Bronchial epithelial cell (primary cell): ENCODE data around the gene SLC19A2. TPM values are rescaled to one million over a fixed set of nuclear protein-coding genes. Genes with fewer than 3 reads are reported as not detected.
"Not testable (repeated sequence)": the region's sequence is repeated elsewhere in the genome, so short reads cannot be mapped to it uniquely, and the experiment has no call there.

Source experiments
- DNase-seq: peaks from one replicate; pipeline ENCODE4 v3.0.0-alpha.2; 2010; ENCODE audit warnings: low read depth
- FAIRE-seq: peaks from 2 replicates; lab custom pipeline; 2011; peaks lifted over from hg19 to GRCh38; lab: Jason Lieb, UNC
- H3K27me3 ChIP-seq: 2 replicates; pipeline ENCODE4 v1.5.1; 2011; ENCODE audit warnings: low read length; ENCODE audit not compliant: control insufficient read depth, insufficient read depth
- H3K36me3 ChIP-seq: 2 replicates; pipeline ENCODE4 v1.5.1; 2011; ENCODE audit warnings: low read length; ENCODE audit not compliant: control insufficient read depth, insufficient read depth
- H3K4me3 ChIP-seq: 2 replicates; pipeline ENCODE4 v1.5.1; 2011; ENCODE audit warnings: mild to moderate bottlenecking, low read depth, low read length, control low read depth
- total RNA-seq: library from RNA; depleted of rRNA; stranded (reverse); fragments of >200 nt; gene quantifications from 2 replicates; pipeline ENCODE4 v1.2.1, GENCODE V29; 2014
- TF ChIP-seq, protein P1 (sequence below): IDR thresholded peaks from 2 replicates; pipeline ENCODE4 v1.5.1; 2011; ENCODE audit warnings: mild to moderate bottlenecking, moderate library complexity, low read length, control low read depth, inconsistent platforms; ENCODE audit not compliant: insufficient read depth, severe bottlenecking

SLC19A2 gene
- total RNA-seq, 1 donor from 2014 or later, result 16.8 TPM

GRCh38 chr1:169507413-169507812 lies 21.7 kb upstream of the SLC19A2 start:
- TF ChIP-seq, protein P1, sequence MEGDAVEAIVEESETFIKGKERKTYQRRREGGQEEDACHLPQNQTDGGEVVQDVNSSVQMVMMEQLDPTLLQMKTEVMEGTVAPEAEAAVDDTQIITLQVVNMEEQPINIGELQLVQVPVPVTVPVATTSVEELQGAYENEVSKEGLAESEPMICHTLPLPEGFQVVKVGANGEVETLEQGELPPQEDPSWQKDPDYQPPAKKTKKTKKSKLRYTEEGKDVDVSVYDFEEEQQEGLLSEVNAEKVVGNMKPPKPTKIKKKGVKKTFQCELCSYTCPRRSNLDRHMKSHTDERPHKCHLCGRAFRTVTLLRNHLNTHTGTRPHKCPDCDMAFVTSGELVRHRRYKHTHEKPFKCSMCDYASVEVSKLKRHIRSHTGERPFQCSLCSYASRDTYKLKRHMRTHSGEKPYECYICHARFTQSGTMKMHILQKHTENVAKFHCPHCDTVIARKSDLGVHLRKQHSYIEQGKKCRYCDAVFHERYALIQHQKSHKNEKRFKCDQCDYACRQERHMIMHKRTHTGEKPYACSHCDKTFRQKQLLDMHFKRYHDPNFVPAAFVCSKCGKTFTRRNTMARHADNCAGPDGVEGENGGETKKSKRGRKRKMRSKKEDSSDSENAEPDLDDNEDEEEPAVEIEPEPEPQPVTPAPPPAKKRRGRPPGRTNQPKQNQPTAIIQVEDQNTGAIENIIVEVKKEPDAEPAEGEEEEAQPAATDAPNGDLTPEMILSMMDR, result no peak

DNA sequence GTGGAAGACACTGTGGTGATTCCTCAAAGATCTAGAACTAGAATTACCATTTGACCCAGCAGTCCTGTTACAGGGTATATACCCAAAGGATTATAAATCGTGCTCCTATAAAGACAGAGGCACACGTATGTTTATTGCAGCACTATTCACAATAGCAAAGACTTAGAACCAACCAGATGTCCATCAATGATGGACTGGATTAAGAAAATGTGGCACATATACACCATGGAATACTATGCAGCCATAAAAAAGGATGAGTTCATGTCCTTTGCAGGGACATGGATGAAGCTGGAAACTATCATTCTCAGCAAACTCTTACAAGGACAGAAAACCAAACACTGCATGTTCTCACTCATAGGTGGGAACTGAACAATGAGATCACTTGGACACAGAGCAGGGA lies 17.9 kb upstream of the SLC19A2 start:
- not testable (repeated sequence) for H3K36me3 ChIP-seq, DNase-seq, H3K4me3 ChIP-seq, FAIRE-seq, H3K27me3 ChIP-seq

More at GRCh38 chr1:169507413-169507812, 21.7 kb upstream of the SLC19A2 start:
- H3K27me3 ChIP-seq, result no peaks in the 10 kb centered on the region
- FAIRE-seq, result no peak
- no peaks in the 10 kb centered on the region for H3K36me3 ChIP-seq
- H3K4me3 ChIP-seq, result no peak overlapping the region
- DNase-seq, result no peak

DNA sequence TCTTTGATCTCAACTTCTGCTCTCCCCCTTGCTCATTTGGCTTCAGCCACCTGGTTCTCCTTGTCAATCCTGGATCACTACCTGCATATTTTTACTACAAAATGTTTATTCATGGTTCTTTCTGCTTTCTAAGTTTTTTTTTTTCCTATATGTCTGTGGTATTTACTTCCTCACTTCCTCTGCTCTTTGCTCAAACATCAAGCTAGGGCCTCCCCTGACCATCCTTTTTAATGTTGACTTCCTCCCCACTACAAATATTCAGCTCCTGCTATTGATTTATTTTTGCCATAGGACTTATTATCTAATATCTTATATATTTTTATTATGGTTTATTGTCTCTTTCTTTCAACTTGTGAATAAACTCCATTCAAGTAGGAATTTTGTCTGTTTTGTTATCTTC lies 14.1 kb upstream of the SLC19A2 start:
- Histone ChIP-seq H3K27me3 (no peaks in the 10 kb centered on the region), H3K4me3 (no peak overlapping the region), H3K36me3 (no peaks in the 10 kb centered on the region)
- TF ChIP-seq, protein P1, result no peak
- no peak for FAIRE-seq
- no peak for DNase-seq

DNA sequence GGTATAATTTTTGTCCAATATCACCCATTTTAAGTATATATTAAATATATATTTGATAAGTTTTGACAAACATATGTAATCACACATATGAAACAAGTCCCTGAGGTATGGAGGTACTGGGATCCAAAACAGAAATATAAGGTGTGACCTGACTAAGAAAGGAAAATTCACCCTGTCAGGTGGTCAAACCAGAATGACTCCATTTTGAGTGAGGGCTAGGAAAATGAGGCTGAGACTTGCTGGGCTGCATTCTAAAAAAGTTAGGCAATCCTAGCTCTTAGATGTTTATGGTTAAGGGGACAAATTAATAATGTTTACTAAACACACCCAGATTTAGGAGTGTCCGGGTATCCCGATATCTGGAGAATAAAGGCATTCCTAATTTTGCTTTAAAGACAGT lies 11.6 kb upstream of the SLC19A2 start:
- no peaks in the 10 kb centered on the region for H3K36me3 ChIP-seq
- no peak for FAIRE-seq
- DNase-seq, result peak; percentile 55
- no peak overlapping the region for H3K4me3 ChIP-seq
- H3K27me3 ChIP-seq, result no peaks in the 10 kb centered on the region
- TF ChIP-seq, protein P1, result no peak

DNA sequence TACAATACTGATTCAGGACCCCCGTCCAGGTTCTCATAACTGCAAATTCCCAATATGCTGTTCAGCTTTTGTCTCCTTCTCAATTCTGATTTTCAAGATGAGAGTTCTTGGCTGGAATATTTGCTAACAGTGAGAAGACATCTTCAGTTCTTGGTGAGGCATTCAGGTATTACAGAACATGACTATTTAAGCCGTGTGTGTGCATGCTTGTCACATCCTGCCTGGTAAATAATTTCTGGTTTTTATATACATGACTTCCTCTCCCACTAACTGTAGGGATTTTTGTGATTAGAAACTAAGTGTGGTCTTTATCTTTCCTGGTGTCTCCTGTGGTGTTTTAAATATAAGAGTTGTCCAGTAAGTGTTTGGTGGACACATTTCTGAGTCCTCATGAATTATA lies 10.2 kb upstream of the SLC19A2 start:
- H3K27me3 ChIP-seq, result no peaks in the 10 kb centered on the region
- DNase-seq (peak; percentile 76), FAIRE-seq (no peak)
- no peak overlapping the region for H3K4me3 ChIP-seq
- H3K36me3 ChIP-seq, result no peaks in the 10 kb centered on the region
- TF ChIP-seq, protein P1, result no peak

GRCh38 chr1:169495046-169495775 lies 9.5 kb upstream of the SLC19A2 start:
- no peaks in the 10 kb centered on the region for H3K27me3 ChIP-seq
- no peak for FAIRE-seq
- H3K4me3 ChIP-seq, result no peak overlapping the region
- TF ChIP-seq, protein P1, result no peak
- no peaks in the 10 kb centered on the region for H3K36me3 ChIP-seq
- peak; percentile 87 for DNase-seq
